ENCODE data around the gene CPT1B.

GRCh38 chr22:50599816-50600455 is 21.7 kb upstream of the CPT1B start:
- TF ChIP-seq EP300 (IDR thresholded peaks at IDR 0.05) (no peak), CTCF (IDR thresholded peaks at IDR 0.05) (no peak), POLR2AphosphoS5 (IDR thresholded peaks at IDR 0.05) (no peak)

Data from sigmoid colon (tissue), 4 donors.